Thyroid gland (tissue), 4 donors: ENCODE data around the gene EXOSC5. TPM values are rescaled to one million over a fixed set of nuclear protein-coding genes. Genes with fewer than 3 reads are reported as not detected.

Source experiments
- DNase-seq, 2 donors: peaks; one replicate each; pipeline ENCODE4 v3.0.0-alpha.2; 2019
- H3K27ac ChIP-seq, 3 donors: fragments of 200-600 bp; sonication (generic); 1 replicate in 2 of 3; 2 replicates in 1 of 3; pipeline ENCODE4 v1.5.1; 2016 to 2019; ENCODE audit warnings: mild to moderate bottlenecking in 1 of 3, moderate library complexity in 1 of 3
- H3K27me3 ChIP-seq: fragments of 200-600 bp; sonication (generic); one replicate; pipeline ENCODE4 v1.5.1; 2019
- H3K36me3 ChIP-seq, 2 donors: fragments of 200-600 bp; sonication (generic); one replicate each; pipeline ENCODE4 v1.5.1; 2016 to 2019
- H3K4me1 ChIP-seq, 2 donors: fragments of 200-600 bp; sonication (generic); one replicate each; pipeline ENCODE4 v1.5.1; 2017 to 2019
- H3K4me3 ChIP-seq, 3 donors: fragments of 200-600 bp; sonication (generic); replicated peaks in 1 of 3; 1 replicate in 2 of 3; 2 replicates in 1 of 3; pipeline ENCODE4 v1.5.1; 2016; ENCODE audit warnings: mild to moderate bottlenecking in 1 of 3
- H3K9me3 ChIP-seq: fragments of 200-600 bp; sonication (generic); one replicate; pipeline ENCODE4 v1.5.1; 2017
- POLR2A ChIP-seq, 2 donors: fragments of 450-650 bp; IDR thresholded peaks; one replicate each; pipeline ENCODE4 v1.6.1; 2017; ENCODE audit warnings: antibody characterized with exemption in 2 of 2, mild to moderate bottlenecking in 2 of 2, moderate library complexity in 1 of 2
- WGBS, 2 donors: methylation state at CpG; one replicate each; pipeline ENCODE4 v1.1.5; 2017; 5-methylcytosine and 5-hydroxymethylcytosine counted together
- intact Hi-C: fragments of 100-400 bp; cut with DNase I; formaldehyde crosslinking; loops from one replicate; pipeline ENCODE4 v1.15.1; 2023
- total RNA-seq, 4 donors: library from RNA; depleted of rRNA; stranded (reverse); fragments of >200 nt; gene quantifications; one replicate each; pipeline ENCODE4 v1.2.3, GENCODE V29; 2016
- TF ChIP-seq, protein P1 (sequence below), 6 experiments: fragments of 200-600 bp in 3 of 6; fragments of 450-650 bp in 3 of 6; sonication (generic) in 3 of 6; IDR thresholded peaks; one replicate each; pipeline ENCODE4 v1.5.1; 2016 to 2019; ENCODE audit warnings: antibody characterized with exemption in 6 of 6, mild to moderate bottlenecking in 2 of 6, inconsistent platforms in 1 of 6, moderate library complexity in 1 of 6

The EXOSC5 gene
- total RNA-seq, 4 donors from 2014 or later: 11.8 to 20.7 (median 14.2) TPM

DNA sequence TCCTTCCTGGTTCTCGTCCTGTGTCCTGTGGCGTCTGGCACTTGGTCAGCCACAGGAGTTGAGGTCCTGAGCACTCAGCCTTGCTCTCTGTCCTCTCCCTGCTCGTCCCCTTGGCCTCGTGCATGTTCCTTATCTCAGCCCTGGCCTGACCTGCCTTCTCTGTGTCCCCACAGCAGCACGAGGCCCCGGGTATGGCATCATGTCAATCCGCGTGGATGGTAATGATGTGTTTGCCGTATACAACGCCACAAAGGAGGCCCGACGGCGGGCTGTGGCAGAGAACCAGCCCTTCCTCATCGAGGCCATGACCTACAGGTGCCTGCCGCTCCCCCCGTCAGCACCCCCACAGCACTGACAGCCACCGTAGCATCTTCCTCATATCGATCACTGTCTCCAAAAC is 25.3 kb upstream of the EXOSC5 start:
- Histone ChIP-seq H3K36me3 (peaks cover 42 to 51% of the 10 kb centered on the region in 2 donors), H3K4me1 (peaks cover 5 to 12% of the 10 kb centered on the region in 2 donors), H3K9me3 (no peaks in the 10 kb centered on the region), H3K27me3 (no peaks in the 10 kb centered on the region), H3K27ac (no peak overlapping the region), H3K4me3 (no peak overlapping the region)
- TF ChIP-seq, protein P1, sequence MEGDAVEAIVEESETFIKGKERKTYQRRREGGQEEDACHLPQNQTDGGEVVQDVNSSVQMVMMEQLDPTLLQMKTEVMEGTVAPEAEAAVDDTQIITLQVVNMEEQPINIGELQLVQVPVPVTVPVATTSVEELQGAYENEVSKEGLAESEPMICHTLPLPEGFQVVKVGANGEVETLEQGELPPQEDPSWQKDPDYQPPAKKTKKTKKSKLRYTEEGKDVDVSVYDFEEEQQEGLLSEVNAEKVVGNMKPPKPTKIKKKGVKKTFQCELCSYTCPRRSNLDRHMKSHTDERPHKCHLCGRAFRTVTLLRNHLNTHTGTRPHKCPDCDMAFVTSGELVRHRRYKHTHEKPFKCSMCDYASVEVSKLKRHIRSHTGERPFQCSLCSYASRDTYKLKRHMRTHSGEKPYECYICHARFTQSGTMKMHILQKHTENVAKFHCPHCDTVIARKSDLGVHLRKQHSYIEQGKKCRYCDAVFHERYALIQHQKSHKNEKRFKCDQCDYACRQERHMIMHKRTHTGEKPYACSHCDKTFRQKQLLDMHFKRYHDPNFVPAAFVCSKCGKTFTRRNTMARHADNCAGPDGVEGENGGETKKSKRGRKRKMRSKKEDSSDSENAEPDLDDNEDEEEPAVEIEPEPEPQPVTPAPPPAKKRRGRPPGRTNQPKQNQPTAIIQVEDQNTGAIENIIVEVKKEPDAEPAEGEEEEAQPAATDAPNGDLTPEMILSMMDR (IDR thresholded peaks at IDR 0.05): no peak
- TF ChIP-seq POLR2A (IDR thresholded peaks at IDR 0.05): no peak
- WGBS, 2 donors: 87 to 88% methylated on average over 17 to 18 of the region's 18 CpGs
- no peak for DNase-seq
- intact Hi-C loops: no loop called here

DNA sequence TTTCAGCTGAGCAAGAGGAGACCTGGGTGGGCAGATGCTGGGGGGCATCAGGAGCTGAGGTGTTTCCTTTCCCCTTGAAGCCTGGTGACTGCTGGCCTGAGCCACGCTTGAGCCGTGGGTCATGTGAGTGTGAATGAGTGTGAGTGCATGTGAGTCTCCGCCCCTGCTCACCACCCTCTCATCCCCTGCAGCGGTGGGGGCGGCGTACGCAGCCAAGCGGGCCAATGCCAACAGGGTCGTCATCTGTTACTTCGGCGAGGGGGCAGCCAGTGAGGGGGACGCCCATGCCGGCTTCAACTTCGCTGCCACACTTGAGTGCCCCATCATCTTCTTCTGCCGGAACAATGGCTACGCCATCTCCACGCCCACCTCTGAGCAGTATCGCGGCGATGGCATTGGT is 24.8 kb upstream of the EXOSC5 start:
- Histone ChIP-seq H3K4me1 (peaks cover 2 to 7% of the 10 kb centered on the region in 2 donors), H3K9me3 (no peaks in the 10 kb centered on the region), H3K4me3 (no peak overlapping the region), H3K27me3 (no peaks in the 10 kb centered on the region), H3K27ac (no peak overlapping the region), H3K36me3 (peaks cover 42 to 55% of the 10 kb centered on the region in 2 donors)
- no peak for DNase-seq
- no peak for TF ChIP-seq POLR2A (IDR thresholded peaks at IDR 0.05)
- TF ChIP-seq, protein P1 (IDR thresholded peaks at IDR 0.05): no peak
- 91 to 94% methylated on average over 18 to 20 of the region's 20 CpGs for WGBS, 2 donors
- intact Hi-C loops: no loop called here

DNA sequence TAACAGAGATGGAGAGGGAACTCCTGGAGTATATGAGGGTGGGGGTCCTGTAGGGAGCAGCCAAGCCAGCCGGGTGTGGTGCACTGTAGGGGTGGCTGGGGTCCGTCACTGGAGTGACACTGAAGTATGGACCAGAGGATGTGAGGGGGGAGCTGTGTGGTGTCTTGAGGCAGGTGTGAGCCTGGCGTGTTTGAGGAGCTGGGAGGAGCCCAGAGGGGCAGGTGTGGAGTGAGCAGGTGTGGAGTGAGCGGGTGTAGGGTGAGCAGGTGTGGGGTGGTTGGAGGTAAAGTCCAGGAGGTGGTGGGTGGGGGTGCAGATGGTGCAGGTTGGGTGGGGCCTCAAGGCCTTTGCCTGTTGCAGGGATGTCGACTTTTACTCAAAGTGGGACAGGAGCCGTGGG is 24.2 kb upstream of the EXOSC5 start:
- no peak for TF ChIP-seq POLR2A (IDR thresholded peaks at IDR 0.05)
- TF ChIP-seq, protein P1 (IDR thresholded peaks at IDR 0.05): no peak
- intact Hi-C loops: no loop called here
- no peaks in the 10 kb centered on the region for H3K27me3 ChIP-seq
- DNase-seq: no peak
- WGBS, 2 donors: 95% methylated on average over 6 of the region's 6 CpGs
- H3K4me1 ChIP-seq: peaks cover 0 to under 1% of the 10 kb centered on the region in 2 donors
- H3K9me3 ChIP-seq: no peaks in the 10 kb centered on the region
- peaks cover 46 to 55% of the 10 kb centered on the region in 2 donors for H3K36me3 ChIP-seq
- no peak overlapping the region for H3K27ac ChIP-seq
- no peak overlapping the region for H3K4me3 ChIP-seq

DNA sequence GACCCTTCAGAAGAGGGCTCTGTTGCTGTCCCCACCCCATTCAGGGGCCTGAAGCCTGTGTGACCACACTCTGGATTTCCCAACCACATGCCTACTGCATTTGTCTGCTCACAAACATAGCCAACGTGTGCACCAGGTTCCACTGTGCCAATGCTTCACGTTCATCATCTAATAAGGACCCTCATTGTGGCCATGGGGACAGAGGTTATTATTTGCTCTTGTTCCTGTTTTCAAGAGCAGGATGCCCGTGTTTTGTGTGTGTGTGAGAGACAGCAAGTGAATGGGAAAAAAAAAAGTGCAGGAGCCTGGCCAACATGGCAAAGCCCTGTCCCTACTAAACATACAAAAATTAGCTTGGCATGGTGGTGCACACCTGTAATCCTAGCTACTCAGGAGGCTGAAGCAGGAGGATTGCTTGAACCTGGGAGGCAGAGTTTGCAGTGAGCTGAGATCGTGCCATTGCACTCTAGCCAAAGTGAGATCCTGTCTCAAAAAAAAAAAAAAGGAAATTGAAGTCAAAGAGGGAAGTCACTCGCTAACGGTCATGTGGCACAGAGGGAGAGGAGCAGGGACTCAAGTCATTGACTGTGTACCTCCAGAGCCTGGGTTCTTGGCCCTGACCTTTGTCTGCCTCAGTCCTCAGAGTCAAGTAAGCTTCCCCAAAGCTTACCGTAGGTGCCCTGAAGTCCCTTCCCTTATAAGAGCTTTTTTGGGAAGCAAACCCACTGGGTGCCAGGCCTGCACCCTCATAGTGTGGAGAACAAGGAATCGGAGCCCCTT is 23.1 kb upstream of the EXOSC5 start:
- H3K36me3 ChIP-seq: peaks cover 48 to 55% of the 10 kb centered on the region in 2 donors
- H3K9me3 ChIP-seq: no peaks in the 10 kb centered on the region
- no peak for TF ChIP-seq POLR2A (IDR thresholded peaks at IDR 0.05)
- TF ChIP-seq, protein P1 (IDR thresholded peaks at IDR 0.05): no peak
- WGBS, 2 donors: 81 to 84% methylated on average over 8 of the region's 8 CpGs
- H3K4me1 ChIP-seq: peaks cover 0 to under 1% of the 10 kb centered on the region in 2 donors
- no peak overlapping the region for H3K27ac ChIP-seq
- intact Hi-C loops: no loop called here
- DNase-seq: no peak
- H3K27me3 ChIP-seq: no peaks in the 10 kb centered on the region
- no peak overlapping the region for H3K4me3 ChIP-seq

- TF ChIP-seq, protein P1 (IDR thresholded peaks at IDR 0.05): no peak
- TF ChIP-seq POLR2A (IDR thresholded peaks at IDR 0.05): no peak
- 93 to 98% methylated on average over 12 of the region's 12 CpGs for WGBS, 2 donors
- Histone ChIP-seq H3K27me3 (no peaks in the 10 kb centered on the region), H3K9me3 (no peaks in the 10 kb centered on the region), H3K27ac (no peak overlapping the region), H3K4me1 (peaks cover 0 to 23% of the 10 kb centered on the region in 2 donors), H3K4me3 (no peak overlapping the region), H3K36me3 (peaks cover 34 to 36% of the 10 kb centered on the region in 2 donors)
- intact Hi-C loops: no loop called here
- DNase-seq: no peak
These were observed 19.1 kb upstream of the EXOSC5 start for GRCh38 chr19:41416194-41416674.
